GM21717 (cell line): ENCODE data around the gene EPG5.
"Not testable (repeated sequence)": the region's sequence is repeated elsewhere in the genome, so short reads cannot be mapped to it uniquely, and the experiment has no call there.

Source experiments
- ATAC-seq: cut with Tn5 transposase; IDR thresholded peaks from one replicate; pipeline ENCODE4 v1.9.1; 2021; ENCODE audit warnings: mild to moderate bottlenecking, moderate library complexity; ENCODE audit not compliant: unreplicated experiment

Gene EPG5

DNA sequence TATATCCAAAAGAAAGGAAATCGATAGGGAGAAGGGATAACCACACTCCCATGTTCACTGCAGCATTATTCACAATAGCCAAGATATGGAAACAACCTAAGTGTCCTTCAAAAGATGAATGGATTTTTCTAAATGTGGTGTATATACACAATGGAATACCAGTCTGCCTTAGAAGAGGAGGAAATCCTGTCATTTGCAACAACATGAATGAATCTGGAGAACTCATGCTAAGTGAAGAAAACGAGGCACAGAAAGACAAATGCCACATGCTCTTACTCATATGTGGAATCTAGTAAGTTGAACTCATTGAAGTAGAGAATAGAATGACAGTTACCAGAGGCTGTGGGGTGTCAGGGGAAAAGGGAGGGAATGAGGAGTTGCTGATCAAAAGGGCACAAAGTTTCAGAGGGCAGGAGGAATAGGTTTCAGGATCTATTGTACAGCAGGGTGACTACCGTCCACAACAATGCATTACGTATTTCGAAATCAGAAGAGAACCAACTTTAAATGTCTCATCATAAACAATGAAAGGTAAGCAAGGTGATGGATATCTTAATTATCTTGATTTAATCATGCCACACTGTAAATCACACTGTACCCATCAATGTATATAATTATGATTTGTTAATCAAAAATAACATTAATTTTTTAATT is 95.6 kb downstream of the EPG5 start:
- ATAC-seq = no peak

DNA sequence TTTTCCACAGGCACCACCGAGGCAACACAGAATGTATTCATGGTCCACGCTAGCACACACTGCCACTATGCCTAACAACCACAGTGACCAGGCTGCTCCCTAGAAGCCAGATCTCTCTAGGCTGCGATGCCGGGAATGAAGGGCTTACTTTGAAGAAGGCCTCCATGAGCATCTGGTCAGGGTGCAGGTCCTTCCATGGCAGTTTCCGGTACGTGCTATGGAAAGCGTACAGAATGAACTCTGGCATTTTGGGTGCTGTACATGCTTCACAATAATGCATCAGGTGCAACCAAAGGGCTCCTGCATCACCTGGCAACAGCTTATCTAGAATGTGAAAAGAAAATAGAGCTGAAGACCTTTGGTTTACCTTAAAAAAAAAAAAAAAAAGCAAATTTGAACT is 96.7 kb downstream of the EPG5 start:
- no peak for ATAC-seq

DNA sequence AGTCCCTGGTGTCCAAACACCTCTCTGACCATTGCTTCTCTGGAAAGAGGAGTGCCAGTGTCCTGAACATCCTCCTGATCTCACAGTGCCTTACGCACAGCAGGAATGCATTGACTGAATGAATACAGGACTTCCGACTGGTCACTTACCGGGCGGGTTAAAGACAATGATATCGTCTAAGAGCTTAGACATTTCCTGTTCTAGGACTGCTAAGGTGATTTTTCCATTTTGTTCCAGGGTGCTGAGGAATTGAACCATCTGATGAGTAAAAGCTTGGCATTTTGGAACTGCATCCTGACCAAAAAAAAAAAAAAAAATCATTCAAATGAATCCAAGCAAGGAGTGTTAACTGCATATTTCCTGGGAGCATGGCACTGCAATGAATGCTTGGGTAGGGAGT is 101.7 kb downstream of the EPG5 start:
- ATAC-seq = no peak

DNA sequence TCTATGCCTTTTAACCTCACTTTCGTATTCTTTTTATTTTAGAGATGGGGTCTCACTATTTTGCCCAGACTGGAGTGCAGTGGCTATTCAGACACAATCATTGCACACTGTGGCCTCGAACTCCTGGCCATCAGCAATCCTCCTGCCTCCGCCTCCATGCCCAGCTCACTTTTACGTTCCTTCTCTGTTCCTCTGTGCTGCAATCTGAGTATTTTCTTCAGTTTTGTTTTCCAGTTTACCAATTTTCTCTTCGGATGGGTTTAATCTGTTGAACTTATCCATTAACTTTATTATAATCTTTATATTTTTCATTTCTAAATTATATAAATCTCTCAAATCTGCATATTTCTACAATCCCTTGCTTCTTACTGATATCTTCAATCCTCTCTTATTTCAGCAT is 103.0 kb downstream of the EPG5 start:
- no peak for ATAC-seq

DNA sequence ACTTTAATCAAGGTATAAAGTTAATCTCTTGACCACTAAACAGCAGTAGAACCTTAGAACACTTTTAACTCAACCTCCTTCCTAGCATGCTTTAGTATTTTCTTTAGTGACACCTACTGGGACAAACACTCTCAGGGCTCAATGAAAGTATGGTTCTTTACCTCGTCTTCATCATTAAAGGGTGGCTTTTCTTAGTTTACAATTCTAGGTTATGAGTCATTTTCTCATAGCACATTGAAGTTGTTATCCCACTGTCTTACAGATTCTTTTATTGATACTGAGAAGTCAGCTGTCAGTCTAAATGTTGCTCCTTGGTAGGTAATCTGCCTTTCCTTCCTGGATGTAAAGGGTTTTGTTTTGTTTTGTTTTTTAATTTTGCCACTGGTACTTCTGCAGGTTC is 103.7 kb downstream of the EPG5 start:
- no peak for ATAC-seq

DNA sequence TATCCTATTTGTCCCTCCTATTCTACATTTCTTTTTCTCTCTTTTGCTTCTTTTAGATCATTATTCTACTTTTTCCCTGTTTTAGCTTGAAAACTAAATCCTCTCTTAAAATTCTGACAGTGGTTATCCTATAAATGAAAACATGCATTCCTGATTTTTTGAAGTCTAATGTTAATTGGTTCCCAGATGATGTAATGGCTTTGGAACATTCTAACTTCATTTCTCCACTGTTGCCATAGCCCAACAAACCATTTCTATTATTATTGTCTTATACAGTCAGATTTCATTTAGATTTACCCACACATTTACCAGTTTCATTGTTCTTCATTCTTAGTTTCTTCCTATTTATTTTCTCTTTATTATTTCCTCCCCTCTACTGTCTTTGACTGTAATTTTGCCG is 105.2 kb downstream of the EPG5 start:
- no peak for ATAC-seq

DNA sequence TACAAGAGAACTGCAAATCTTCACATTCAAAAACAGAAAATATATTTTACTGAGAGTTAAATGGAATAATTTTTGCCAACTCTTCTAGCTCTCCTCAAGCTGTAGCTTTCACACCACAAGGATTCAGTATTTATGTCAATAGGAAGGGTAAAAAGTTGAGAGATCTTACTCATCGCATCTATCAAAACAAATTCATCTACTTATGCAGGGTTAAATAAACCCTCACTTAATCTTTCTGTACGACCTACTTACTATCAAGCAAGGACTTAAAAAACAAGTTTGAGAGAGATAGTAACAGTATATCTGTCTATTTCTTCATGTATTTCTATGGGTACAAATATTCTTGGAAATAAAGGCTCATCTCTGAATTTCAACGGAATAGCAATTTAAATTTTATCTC is 106.2 kb downstream of the EPG5 start:
- no peak for ATAC-seq

DNA sequence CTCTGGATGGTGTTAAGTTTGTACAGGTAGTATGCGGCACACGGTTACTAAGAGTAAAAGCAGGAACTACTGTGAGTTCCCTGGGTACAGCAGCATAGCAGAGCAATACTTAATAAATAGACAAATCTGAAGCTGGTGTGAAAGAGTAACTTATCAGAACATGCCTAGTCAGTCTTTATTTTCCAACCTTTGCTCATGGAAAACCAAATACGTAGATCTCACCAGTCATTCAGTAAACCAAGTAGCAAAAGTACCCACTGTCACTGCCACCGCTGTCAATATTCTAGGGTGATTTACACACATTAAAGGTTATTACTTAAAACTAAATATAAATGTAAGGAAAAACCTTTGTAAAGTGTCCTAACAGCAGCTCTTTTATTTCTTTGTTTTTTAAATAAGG is 106.6 kb downstream of the EPG5 start:
- ATAC-seq = no peak

DNA sequence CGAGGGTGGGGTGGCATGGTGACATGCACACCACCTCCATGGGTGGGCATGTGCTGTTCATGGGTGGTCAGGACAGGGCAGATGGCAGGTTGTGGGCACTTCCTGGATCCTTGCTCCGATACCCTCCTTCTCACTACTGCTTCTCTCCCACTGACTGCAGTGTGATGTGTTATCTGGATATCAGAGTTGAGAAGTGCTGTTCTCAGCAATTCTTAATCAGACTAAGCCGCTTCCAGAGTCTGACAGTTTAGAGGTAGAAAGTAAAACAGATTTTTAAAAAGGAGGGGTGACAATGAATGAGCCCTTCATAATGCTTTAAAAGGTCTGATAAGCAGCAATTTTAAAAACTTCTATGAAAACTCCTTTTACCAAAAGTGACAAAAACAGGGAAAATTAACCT is 107.8 kb downstream of the EPG5 start:
- no peak for ATAC-seq

DNA sequence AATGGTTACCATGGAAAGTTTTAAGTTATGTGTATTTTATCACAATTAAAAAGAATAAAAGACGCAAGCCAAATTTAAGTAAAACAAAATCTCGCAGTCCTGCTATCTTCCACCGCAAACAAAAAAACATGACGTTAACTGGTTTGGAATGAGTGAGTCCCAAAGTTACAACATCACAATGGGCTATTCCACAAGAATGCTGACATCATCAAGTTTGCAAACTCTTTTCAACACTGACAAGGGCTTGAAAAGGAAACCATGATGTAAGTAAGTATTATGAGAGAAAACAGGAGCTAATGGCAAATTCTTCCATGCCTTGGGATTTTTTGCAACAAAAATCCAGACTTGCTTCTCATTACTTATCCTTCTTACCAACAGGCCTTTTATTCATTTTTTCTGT is 110.6 kb downstream of the EPG5 start:
- ATAC-seq = no peak

DNA sequence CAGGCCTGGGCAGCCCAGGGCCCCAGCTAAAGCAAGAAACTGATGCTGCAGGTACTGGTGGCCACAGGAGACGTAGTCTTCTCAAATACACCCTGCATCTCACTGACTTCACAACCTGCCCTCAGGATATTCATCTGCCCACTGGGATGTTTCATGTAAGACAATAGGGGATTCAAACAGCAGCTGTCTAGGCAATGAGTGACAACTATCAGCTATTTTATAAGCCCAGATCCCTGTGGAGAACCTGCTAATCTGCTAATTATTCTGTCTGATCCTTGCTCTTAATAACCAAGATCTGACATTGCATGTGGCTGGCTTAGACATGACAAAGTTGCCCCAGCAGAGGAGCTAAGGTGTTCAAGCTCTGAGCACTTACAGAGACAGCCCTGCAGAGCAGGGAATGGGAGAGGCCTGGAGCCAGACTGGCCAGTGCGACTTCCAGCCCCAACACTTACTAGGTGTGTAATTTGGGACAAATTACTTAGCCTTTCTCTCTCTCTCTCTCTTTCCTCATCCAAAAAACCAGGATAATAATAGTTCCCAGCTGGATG is 113.0 kb downstream of the EPG5 start:
- no peak for ATAC-seq

DNA sequence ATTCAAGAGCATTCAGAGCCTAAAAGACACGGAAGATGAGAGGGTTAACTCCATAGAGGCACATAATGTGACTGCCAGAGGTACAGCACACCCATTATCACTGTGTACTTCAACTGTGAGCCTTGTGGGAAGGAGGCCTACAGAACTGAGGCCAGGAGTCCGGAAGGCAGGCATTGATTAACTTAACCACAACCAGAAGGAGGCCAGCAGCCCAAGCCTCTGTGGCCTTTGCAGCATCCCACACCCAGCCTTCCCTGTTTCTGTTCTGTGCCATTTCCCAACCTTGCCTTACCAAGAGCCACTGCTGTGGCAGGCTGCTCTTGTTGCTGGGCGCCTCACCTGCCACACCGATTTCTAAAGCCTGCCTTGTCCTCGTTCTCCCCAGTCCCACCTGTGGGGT is 114.5 kb downstream of the EPG5 start:
- no peak for ATAC-seq

DNA sequence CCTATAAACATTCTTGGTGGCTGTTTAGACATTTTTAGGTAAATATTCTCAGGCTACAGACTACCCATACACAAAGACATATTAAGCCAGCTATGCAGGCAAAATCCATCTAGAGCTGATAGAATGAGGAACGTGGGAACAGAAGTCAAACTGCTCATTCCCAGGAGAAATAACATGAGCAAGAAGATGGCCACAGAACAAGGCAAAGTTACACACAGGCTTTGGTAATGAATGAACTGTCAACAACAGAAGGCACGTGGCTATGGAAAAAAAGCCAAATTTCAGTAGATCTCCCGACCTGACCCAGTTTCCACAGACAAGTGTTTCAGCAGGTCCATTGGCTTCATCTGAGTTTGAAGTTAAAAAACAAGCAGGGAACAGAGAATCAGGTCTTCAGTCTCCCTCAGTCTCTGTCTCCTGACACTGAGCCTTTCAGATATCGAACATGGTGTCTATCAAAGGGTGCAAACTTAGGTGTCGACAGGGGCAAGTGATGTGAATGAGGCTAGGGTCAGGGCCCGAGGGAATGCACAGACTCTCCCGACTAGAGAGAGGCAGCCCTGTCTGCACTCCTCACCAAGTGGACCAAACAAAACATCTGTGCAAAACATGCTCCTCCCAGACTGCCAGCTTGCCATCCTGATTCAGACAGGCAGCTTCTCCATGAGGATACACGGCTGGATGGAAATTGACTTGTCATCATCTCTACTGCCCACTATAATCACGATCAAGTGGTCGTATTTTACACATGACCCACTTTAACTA is 115.8 kb downstream of the EPG5 start:
- ATAC-seq = no peak

DNA sequence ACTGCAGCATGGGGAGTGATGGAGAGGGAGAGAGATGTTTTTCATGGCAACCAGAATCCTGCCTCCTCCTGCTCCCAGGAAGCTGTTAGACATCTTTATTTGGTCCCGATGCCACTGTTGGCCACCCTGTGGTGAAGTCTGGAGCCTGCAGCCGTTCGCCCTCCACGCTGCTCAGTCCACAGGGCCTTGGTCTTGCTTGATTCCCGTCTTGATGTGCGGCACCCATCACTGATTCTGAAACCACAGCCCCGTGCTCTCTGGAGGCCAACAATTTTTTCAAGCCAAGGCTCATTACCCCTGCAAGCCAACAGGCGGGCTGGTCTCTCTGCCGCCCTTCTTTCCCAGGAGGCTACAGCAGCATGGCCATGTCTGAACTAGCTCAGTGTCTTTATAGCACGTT is 117.1 kb downstream of the EPG5 start:
- ATAC-seq = no peak

DNA sequence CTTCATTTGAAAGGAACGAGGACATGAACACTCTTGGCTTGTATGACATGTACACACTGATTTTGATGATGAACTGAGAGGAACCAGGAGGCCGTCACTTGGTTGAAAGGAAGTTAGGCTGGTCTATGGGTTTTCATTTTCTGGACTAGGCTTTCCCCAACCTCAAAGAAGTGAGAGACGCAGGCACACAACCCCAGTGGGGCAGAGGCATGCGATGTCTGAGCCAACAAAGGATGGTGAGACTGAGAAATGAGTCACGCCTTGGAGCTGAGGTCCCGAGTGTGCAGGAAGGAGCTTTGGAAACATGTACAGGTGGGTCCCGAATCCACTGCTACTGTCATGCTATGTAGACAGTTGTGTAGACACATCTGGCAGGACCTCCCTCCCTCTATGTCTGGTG is 117.6 kb downstream of the EPG5 start:
- ATAC-seq = no peak

DNA sequence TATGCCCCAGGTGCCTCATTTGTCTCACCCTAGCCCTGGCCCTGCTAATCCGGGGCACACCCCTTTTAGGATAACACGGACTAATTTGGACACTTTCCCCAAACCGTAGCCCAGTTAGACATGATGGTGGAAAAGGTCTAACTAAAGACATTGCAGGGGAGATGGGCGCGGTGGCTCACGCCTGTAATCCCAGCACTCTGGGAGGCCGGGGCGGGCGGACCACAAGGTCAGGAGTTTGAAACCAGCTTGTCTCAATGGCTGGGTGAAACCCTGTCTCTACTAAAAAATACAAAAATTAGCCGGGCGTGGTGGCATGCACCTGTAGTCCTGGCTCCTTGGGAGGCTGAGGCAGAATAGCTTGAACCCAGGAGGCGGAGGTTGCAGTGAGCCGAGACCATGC is 118.5 kb downstream of the EPG5 start:
- not testable (repeated sequence) for ATAC-seq

DNA sequence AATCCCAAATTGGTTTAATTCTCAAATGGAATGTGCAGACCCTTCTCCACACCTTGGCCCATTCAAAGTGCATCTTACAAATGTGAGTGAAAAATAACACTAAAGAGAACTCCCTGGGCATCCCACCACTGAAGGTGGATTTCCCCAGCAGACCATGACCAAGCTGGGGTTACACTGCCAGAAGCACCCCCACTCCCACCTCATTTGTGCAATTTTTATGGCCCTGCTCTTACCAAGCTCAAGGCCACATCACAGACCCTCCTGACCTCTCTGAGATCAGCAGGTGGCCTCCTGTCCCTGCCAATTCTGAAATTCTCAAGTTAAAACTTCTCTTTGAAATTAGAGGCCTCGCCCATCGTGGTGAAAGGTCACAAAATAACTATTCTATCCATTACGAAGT is 120.0 kb downstream of the EPG5 start:
- ATAC-seq = no peak

DNA sequence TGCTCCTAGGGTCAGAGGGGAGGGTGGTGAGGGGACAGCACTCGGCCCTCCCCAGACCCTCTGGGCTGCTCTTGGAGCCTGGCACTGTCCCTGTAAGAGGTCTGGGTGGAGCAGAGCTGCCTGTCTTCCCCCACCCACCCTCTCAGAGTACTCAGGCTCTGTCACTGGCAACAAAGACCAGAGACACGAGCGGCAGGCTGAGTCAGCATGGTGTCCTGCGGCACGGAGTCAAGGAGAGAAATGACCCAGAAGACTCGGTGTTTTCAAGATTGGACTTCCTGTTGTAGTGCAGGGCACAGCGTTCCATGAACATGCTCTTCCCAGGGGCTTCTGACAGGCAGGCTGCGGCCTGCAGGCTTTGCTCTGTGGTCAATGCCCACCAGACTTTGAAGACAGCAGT is 121.7 kb downstream of the EPG5 start:
- ATAC-seq = no peak

DNA sequence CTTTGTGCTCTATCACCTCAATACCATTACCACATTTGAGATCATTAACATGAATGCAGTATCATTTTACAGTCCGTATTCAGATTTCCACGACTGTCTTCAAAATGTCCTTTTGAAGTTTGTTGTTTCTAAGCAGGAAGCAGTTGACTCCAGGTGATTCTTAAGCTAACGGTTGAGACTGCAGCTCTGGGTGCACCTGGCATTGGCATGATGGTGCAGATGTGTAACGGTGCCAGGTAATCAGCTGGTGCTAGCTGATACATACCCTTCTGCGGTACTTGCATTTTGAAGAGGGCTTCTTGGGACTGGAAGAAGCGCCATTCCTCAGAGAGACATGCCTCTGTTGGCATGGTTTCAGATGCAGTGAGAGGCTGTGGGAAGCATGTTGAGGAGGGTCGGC is 122.2 kb downstream of the EPG5 start:
- no peak for ATAC-seq

DNA sequence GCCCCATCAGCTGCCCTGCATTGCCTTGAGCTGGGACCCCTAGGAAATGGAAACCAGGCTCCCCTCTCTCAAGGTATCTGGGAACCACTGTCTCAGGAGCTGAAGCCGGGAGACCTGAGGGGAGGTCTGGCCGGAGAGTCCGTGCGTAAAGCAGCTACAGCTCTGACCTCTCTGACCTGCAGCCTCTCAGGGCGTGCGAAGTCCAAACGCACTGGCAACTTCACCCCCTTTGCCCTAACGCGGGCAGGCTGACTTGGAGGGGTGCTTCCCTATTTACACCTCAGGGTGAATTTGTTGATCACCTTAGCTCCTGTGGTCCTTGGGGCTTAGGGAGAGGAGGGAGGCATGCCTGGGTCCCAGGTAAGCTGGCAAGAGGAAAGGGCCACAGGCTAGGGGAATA is 124.1 kb downstream of the EPG5 start:
- ATAC-seq = no peak

DNA sequence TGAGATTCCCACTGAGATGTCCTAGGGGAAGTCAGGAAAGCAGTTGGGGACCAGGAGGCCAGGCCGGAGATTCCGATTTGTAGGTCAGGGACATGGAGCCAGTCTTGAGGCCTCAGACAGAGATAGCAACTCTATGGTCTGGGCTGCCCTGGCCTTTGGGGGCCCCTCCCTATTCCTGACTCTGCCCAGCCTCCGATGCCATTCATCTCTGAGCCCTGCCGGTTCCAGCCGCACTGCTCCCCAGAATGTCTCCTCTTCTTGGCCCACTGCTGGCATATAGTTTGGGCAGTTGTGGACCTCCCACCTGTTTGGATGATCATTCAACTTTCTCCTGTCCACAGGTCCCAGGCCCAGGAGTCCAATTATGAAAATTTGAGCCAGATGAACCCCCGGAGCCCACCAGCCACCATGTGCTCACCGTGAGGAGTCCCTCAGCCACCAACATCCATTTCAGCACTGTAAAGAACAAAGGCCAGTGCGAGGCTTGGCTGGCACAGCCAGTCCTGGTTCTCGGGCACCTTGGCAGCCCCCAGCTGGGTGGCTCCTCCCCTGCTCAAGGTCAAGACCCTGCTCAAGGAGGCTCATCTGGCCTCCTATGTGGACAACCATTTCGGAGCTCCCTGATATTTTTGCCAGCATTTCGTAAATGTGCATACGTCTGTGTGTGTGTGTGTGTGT is 125.2 kb downstream of the EPG5 start:
- ATAC-seq = no peak
